OCI-LY7 (cell line): ENCODE results near the gene CENPV. TPM values are rescaled to one million over a fixed set of nuclear protein-coding genes. Genes with fewer than 3 reads are reported as not detected.

ENCODE experiments used
- BruUV-seq: library from RNA; stranded (reverse); fragments of 400-500 nt; replicated peaks from 2 replicates; lab custom pipeline; 2021; lab: Mats Ljungman, UMichigan
- CTCF ChIA-PET: fragments of 300-600 bp; sonication (Branson Sonifier 250); formaldehyde crosslinking; loops from one replicate; lab custom pipeline; 2022; ENCODE audit warnings: antibody characterized with exemption; ENCODE audit not compliant: unreplicated experiment; lab: Charles Lee
- POLR2A ChIA-PET: fragments of 300-600 bp; sonication (Branson Sonifier 250); formaldehyde crosslinking; loops from one replicate; lab custom pipeline; 2022; ENCODE audit warnings: antibody characterized with exemption; lab: Charles Lee
- DNase-seq: peaks from one replicate; pipeline ENCODE4 v3.0.0-alpha.2; 2015; ENCODE audit warnings: low spot score
- H2AFZ ChIP-seq: fragments of 200-600 bp; sonication (generic), shearing (Covaris generic); 2 replicates; pipeline ENCODE4 v1.6.1; 2014; ENCODE audit warnings: mild to moderate bottlenecking, antibody characterized with exemption, low read length, moderate library complexity
- H3K27ac ChIP-seq: fragments of 200-600 bp; sonication (generic); 2 replicates; pipeline ENCODE4 v1.5.1; 2014; ENCODE audit warnings: mixed run types, low read depth, mild to moderate bottlenecking, moderate library complexity, low read length, inconsistent platforms; ENCODE audit not compliant: poor library complexity, severe bottlenecking
- H3K36me3 ChIP-seq: fragments of 200-600 bp; sonication (generic); 2 replicates; pipeline ENCODE4 v1.6.1; 2014; ENCODE audit warnings: mild to moderate bottlenecking, antibody characterized with exemption, low read length, moderate library complexity, mixed read lengths; ENCODE audit not compliant: insufficient read depth
- H3K4me1 ChIP-seq: fragments of 200-600 bp; sonication (generic); 2 replicates; pipeline ENCODE4 v1.5.1; 2014; ENCODE audit warnings: mild to moderate bottlenecking, low read length; ENCODE audit not compliant: insufficient read depth, poor library complexity, severe bottlenecking
- H3K4me2 ChIP-seq: fragments of 200-600 bp; sonication (generic); 2 replicates; pipeline ENCODE4 v1.6.1; 2014; ENCODE audit warnings: mild to moderate bottlenecking, low read length
- H3K4me3 ChIP-seq: fragments of 200-600 bp; sonication (generic); 2 replicates; pipeline ENCODE4 v1.5.1; 2014; ENCODE audit warnings: mild to moderate bottlenecking, low read depth, low read length; ENCODE audit not compliant: poor library complexity, severe bottlenecking
- H3K79me2 ChIP-seq: fragments of 200-600 bp; sonication (generic); 2 replicates; pipeline ENCODE4 v1.6.1; 2016; ENCODE audit warnings: low read depth, mild to moderate bottlenecking, low read length, moderate library complexity, mixed read lengths; ENCODE audit not compliant: insufficient read depth
- H3K9me2 ChIP-seq: fragments of 200-600 bp; sonication (generic); 2 replicates; pipeline ENCODE4 v1.6.1; 2016; ENCODE audit warnings: mild to moderate bottlenecking, low read length, mixed read lengths; ENCODE audit not compliant: insufficient read depth
- H3K9me3 ChIP-seq: fragments of 200-600 bp; sonication (generic); 2 replicates; pipeline ENCODE4 v1.6.1; 2014; ENCODE audit warnings: mild to moderate bottlenecking, mixed run types, low read length, mixed read lengths
- H4K20me1 ChIP-seq: fragments of 200-600 bp; sonication (generic); 2 replicates; pipeline ENCODE4 v1.6.1; 2014; ENCODE audit warnings: mild to moderate bottlenecking, antibody characterized with exemption, low read length, moderate library complexity, mixed read lengths; ENCODE audit not compliant: insufficient read depth
- CTCF ChIP-seq: fragments of 200-600 bp; sonication (generic); conservative IDR thresholded peaks from 2 replicates; pipeline ENCODE4 v1.5.1; 2014; ENCODE audit warnings: mild to moderate bottlenecking, antibody characterized with exemption, low read length, moderate library complexity, mixed read lengths
- EZH2phosphoT487 ChIP-seq: fragments of 200-600 bp; sonication (generic); IDR thresholded peaks from 2 replicates; pipeline ENCODE4 v1.6.1; 2018; ENCODE audit warnings: low read depth, borderline replicate concordance, mild to moderate bottlenecking, mixed run types, antibody characterized with exemption, low read length, moderate library complexity, mixed read lengths
- intact Hi-C: fragments of 100-400 bp; cut with micrococcal nuclease; formaldehyde crosslinking; loops from one replicate; pipeline ENCODE4 v1.10.0; 2022; ENCODE audit not compliant: unreplicated experiment
- total RNA-seq, 2 experiments: library from RNA; depleted of rRNA in 1 of 2; stranded (reverse); fragments of >200 nt in 1 of 2; shearing (Covaris generic) in 1 of 2; gene quantifications; 2 replicates each; pipeline ENCODE4 v1.2.3, GENCODE V29; 2014 to 2022

Gene CENPV
- total RNA-seq, 2 experiments from 2014 or later = 77.3 to 78.8 TPM

- peaks cover 32% of the 10 kb centered on the region for H3K36me3 ChIP-seq
- peak overlapping the region; percentile 59 for H3K27ac ChIP-seq
- peaks cover 32% of the 10 kb centered on the region for H3K79me2 ChIP-seq
- CTCF ChIA-PET = interaction anchor here (1.6 kb wide), 1 partner anchor 12 kb away, joined by 5 read pairs; no protein-coding TSS in a partner anchor
- intact Hi-C loops = loop anchor here (2.0 to 5.0 kb wide), 3 partner anchors 29 to 135 kb away; partner anchors contain the start of genes NCOR1, PIGL and UBB
- no peak for DNase-seq
- peaks cover 5% of the 10 kb centered on the region; the same call in 1 of the 2 replicates for H4K20me1 ChIP-seq
- peak overlapping the region; percentile 72 for H3K4me3 ChIP-seq
- TSS peak; percentile 64 for BruUV-seq
- H2AFZ ChIP-seq = peak overlapping the region; percentile 33; the same call in 1 of the 2 replicates
- peak overlapping the region; percentile 94 for H3K4me2 ChIP-seq
- POLR2A ChIA-PET = interaction anchor here (0.5 to 2.1 kb wide), 10 partner anchors 8 to 101 kb away, joined by 3 to 6 read pairs (median 4); no protein-coding TSS in a partner anchor
- TF ChIP-seq CTCF (no peak), EZH2phosphoT487 (no peak)
- H3K9me3 ChIP-seq = no peaks in the 10 kb centered on the region
- H3K9me2 ChIP-seq = no peaks in the 10 kb centered on the region
- H3K4me1 ChIP-seq = peaks cover 35% of the 10 kb centered on the region
These were observed 1.4 kb downstream of the CENPV start for GRCh38 chr17:16351831-16352230.

- ChIA-PET POLR2A (interaction anchor here (0.7 kb wide), 5 partner anchors 78 to 200 kb away, joined by 3 to 4 read pairs (median 4); no protein-coding TSS in a partner anchor), CTCF (no interaction called here)
- intact Hi-C loops = no loop called here
- TF ChIP-seq CTCF (no peak), EZH2phosphoT487 (no peak)
- H3K4me3 ChIP-seq = no peak overlapping the region
- peaks cover 50% of the 10 kb centered on the region for H3K36me3 ChIP-seq
- H4K20me1 ChIP-seq = peaks cover 5% of the 10 kb centered on the region; the same call in 1 of the 2 replicates
- H2AFZ ChIP-seq = no peak overlapping the region
- H3K9me3 ChIP-seq = no peaks in the 10 kb centered on the region
- H3K4me2 ChIP-seq = peak overlapping the region; percentile 94
- BruUV-seq = no TSS peak
- H3K79me2 ChIP-seq = peaks cover 32% of the 10 kb centered on the region
- DNase-seq = peak; percentile 52
- H3K4me1 ChIP-seq = peaks cover 35% of the 10 kb centered on the region
- H3K9me2 ChIP-seq = no peaks in the 10 kb centered on the region
- peak overlapping the region; percentile 47 for H3K27ac ChIP-seq
These were observed 3.8 kb downstream of the CENPV start for GRCh38 chr17:16349431-16349830.

- intact Hi-C loops = no loop called here
- CTCF ChIA-PET = no interaction called here
- Histone ChIP-seq H3K4me1 (peaks cover 28% of the 10 kb centered on the region), H3K4me3 (no peak overlapping the region), H3K9me3 (no peaks in the 10 kb centered on the region), H3K36me3 (peaks cover 59% of the 10 kb centered on the region), H4K20me1 (peaks cover 5% of the 10 kb centered on the region; the same call in 1 of the 2 replicates), H3K79me2 (peaks cover 32% of the 10 kb centered on the region), H3K9me2 (no peaks in the 10 kb centered on the region), H2AFZ (no peak overlapping the region), H3K4me2 (no peak overlapping the region), H3K27ac (no peak overlapping the region)
- no TSS peak for BruUV-seq
- DNase-seq = no peak
- POLR2A ChIA-PET = no interaction called here
- TF ChIP-seq CTCF (no peak), EZH2phosphoT487 (no peak)
These were observed 4.7 kb downstream of the CENPV start for GRCh38 chr17:16348586-16348985.
